ENCODE data around the gene PRICKLE2.

PRICKLE2 gene

DNA sequence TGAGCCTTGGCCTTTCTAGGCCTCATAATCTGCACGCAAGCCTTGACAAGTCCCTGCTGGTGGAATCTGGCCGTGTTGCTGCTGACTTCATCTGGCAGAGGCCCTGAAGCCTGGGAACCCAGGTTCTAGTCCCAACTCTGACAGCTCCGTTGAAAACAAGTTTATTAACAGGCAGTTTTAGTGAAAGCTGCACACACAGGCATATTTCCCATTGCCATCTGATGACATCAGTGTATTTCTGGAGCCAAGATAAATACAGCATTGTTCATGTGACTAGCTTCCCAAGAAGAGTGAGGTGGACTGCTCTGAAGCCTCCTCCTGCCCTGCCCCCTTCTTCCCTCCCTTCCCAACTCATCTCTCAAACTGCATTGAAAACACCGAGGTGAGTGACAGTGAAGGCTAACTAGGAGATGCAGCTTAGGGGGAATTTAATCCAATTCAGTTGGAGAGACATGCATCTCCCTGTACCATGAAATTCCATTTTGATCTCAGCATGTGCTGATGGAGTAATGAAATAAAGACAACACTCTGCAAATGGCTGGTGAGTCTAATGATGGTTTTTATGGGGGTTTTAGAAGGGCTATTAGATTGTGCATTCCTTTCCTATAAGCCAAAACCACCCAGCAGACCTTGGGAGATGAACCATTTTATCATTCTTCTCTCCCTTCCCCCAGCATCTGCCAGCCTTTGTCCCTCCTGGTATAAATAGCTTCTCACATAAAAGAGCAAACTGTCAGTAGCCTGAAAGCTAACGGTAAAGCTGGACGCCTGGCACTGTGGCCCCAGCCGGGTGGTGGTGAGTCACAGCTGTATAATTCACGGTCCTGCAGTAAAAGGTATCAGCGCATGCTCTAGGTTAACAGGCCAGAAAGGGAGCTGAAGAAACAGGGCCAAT lies 38.0 kb downstream of the PRICKLE2 start:
- no peak for DNase-seq

- DNase-seq, result no peak
Measured at GRCh38 chr3:64186667-64187064, 38.6 kb downstream of the PRICKLE2 start.

GRCh38 chr3:64185436-64185835 lies 39.8 kb downstream of the PRICKLE2 start:
- DNase-seq, result no peak

DNA sequence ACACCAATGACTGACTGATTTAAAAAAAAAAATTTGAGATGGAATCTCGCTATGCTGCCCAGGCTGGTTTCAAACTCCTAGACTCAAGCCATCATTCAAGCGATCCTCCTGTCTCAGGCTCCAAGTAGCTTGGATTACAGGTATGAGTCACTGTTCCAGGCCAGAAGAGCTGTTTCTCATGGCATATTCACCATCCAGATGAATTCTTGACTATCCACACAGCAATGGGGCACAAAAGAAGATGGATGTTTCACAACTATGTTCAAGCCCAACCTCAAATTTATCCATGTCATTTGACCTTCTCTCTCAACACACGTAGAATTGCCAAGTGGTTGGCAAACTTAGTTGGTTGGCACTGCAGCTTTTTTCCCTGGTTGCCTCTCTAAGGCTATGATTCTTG lies 40.6 kb downstream of the PRICKLE2 start:
- no peak for DNase-seq

GRCh38 chr3:64179860-64180259 lies 45.4 kb downstream of the PRICKLE2 start:
- no peak for DNase-seq

DNA sequence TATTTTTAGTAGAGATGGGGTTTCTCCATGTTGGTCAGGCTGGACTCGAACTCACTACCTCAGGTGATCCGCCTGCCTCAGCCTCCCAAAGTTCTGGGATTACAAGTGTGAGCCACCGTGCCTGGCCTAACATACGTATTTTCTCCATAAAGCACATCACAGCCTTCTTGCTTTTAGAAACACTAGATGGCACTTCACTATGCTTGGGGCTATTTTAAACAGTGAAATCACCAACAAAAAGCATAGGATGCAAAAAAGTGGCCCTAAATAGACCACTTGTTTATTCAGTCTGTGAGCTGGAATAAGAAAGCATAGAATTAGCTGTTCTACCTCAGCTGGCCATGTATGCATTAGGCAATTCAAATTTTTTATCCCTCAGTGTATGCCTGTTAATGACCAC lies 46.0 kb downstream of the PRICKLE2 start:
- DNase-seq, result no peak

DNA sequence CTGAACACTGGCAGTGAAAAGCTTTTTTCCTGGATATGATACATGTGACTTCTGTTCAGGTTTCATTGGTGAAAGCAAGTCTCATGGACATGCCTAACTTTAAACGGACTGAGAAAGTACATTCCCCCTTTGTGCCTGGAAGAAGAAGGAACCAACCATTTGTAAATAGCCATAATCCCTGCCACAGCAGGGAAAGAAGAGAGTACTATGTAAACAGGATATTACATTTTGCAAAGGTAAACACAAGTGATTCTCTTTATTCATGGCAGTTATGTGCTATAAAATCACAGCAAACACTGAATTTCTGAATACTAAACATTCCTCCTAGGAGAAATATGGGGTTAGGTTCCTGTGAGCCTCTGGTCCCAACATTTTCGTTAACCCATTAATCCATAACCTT lies 46.8 kb downstream of the PRICKLE2 start:
- no peak for DNase-seq

DNA sequence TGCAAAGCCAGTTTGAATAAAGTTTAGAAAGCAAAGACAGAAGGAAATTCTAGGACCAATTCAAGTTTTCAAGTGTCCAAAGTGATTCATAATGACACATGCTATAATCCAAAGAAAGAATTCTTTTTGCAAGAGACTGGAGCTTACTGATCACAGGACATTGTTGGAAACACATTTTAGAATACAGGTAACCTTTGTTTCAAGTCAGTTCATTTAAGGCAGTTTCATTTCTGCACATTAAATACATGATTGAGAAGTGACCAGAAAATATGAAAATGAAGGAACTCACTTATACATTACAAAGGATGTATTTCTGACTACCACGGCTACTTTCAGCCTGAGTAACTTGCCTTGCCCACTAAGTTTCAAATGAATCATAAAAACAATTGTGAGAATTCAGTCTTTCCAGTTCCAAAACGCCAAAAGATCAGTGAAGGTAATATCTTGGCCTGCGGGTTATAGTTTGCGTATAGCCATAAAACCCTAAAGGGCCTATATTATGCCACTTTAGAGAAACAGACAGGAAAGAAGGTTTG lies 48.7 kb downstream of the PRICKLE2 start:
- no peak for DNase-seq

GRCh38 chr3:64174328-64174727 lies 50.9 kb downstream of the PRICKLE2 start:
- no peak for DNase-seq

DNA sequence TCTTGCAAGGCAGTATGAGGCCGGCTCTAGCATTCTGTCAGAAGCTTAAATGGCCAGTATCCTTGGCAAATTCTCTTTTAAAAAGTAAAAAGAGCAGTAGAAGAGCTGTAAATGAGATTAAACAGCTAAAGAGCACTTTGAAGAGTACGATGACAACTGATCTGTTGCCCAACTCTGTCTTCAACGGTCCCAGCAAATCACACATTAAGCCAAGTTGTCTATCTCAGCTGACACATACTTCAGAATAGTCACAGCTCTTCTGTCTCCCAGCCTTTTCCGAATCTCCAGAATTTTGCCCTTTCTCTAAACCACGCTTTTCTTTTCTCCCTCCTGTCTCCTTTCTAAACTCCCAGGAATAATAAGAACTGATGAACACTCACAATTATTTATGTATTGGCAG lies 51.7 kb downstream of the PRICKLE2 start:
- DNase-seq, result no peak

GRCh38 chr3:64170270-64170669 lies 55.0 kb downstream of the PRICKLE2 start:
- no peak for DNase-seq

- DNase-seq, result no peak
Measured at GRCh38 chr3:64167868-64168267, 57.4 kb downstream of the PRICKLE2 start.

DNA sequence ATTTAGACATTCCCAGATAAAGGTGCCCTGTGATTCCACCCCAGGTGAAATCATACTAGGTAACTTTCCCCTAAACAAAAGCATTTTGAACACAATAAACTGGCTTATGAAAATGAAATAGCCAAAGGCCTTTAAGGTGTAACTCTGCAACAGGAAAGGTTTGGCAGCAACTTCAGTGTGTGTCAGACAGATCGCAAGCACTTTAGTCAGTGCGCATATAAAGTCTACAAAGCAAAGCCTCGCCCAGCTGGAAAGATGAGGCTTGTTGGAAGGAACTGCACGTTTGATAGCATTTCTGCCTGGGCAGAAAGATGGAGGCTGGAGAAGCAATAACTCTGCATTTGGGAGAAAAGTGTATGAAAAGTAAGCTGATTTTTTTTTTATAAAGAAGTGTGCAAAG lies 57.9 kb downstream of the PRICKLE2 start:
- no peak for DNase-seq

DNA sequence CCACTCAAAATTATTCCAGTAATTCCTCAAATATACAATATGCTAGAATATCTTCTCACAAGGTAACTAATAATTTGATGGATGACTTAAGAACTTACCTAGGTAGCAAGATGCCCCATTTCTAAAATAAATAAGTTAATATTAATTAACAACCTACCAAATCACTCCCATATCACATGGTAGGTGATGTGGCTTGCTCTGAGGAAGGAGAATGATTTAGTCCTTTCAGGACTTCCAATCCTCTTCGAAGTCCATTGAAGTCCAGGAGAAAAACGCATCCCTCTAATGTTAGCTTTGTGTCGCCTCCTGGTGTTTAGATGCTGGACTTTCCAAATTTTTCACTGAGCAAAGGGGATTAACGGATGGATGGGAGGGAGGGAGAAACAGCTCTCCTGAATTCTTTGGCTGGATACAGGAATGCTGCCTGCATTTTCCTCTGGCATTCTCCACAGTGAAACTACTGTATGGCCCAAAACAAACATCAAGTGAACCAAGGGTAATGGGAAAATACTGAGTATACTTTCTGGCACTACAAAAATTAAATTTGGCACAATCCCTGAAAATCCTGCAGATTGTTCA lies 58.6 kb downstream of the PRICKLE2 start:
- DNase-seq, result no peak

DNA sequence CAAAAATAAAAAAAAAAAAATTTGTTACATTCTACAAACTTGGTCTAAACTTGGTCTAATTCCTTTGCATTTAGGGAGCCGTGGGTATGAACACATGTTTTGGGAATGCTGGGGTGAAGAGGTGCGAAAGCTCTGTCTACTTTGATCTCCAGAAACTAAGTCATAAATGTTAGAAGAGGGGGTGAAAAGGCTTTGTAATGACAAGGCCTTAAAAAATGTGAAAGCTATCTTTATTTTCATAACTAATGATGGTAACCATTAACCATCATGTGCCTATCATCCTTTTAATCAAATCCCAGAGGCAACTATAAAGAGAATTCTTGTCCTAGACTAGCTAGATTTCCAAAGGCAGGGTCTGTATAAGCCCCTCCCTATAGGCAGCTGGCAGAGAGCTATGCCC lies 60.9 kb downstream of the PRICKLE2 start:
- DNase-seq, result no peak

GRCh38 chr3:64163755-64164148 lies 61.5 kb downstream of the PRICKLE2 start:
- no peak for DNase-seq

GRCh38 chr3:64163019-64163754 lies 62.1 kb downstream of the PRICKLE2 start:
- no peak for DNase-seq

- no peak for DNase-seq
Measured at GRCh38 chr3:64161481-64161952, 63.7 kb downstream of the PRICKLE2 start.

GRCh38 chr3:64160000-64160695 lies 65.1 kb downstream of the PRICKLE2 start:
- no peak for DNase-seq

DNA sequence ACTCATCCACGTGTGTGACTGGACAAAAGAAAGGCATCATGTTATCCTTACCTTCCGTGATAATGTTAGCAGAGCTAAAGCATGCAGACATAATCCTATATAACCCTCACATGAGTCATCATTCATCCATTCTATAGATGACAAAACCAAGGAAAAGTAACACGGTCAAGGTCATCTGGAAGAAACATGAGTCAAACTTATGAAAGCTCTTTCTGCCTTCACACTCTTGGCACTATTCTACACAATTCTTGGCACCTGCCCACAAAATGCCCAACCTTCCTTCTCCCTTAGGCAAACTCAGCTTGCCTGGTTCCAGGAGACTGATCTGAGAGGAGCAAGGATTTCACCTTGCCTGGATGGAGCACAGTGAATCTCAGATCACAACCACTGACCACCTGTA lies 66.9 kb downstream of the PRICKLE2 start:
- no peak for DNase-seq

DNA sequence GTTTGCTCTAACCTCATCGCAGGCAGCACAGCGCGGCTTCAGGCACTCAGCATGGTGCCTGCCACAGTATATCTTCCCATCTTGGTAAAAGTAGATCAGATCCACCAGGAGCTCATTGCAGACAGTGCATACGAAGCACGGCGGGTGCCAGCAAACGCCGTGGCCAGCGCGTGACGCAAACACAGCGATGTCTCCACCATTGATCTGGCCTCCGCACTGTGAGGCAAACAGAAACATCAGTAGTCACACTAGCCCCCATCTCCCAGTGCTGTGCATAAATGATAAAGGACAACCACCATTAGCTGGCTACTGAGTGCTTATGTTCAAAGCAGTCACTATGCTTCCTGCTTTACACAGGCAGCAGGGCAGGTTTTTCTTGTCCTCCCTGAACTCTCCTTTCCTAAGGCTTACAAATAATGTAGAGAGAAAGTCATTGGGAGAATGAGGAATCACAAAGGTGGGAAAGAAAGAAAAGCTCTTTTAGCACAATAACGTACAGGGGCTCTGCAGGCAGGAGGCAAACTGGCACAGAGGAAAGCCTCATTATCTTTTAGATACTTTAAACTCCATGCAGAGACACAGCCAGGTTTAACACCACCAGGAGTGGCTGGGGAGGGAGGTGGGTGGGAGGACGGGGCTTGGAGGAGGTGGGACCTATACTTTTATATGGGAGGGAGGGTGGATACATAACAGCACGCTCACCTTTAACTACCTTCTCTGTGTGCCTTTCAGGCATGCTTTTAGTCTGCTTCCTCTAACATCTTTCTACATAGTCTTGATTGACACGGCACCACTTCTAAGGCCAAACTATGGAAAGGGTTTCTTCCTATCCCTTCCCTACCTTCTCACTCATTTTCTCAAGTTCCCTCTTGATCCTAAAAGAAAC lies 67.9 kb downstream of the PRICKLE2 start:
- DNase-seq, result no peak

GRCh38 chr3:64155328-64155727 lies 69.9 kb downstream of the PRICKLE2 start:
- no peak for DNase-seq

Data from CD4-positive, alpha-beta T cell treated with Interleukin-4 for 1 hour (primary cell).